HEK293 (cell line): Measurements from ENCODE around the gene LILRB2.
A peak's percentile ranks its signal among the peaks of the same experiment; 100 is the strongest.

Experiments
- CTCF ChIA-PET: fragments of 350-600 bp; formaldehyde crosslinking; extraction: SDS; loops from one replicate; lab custom pipeline; 2021; ENCODE audit warnings: antibody characterized with exemption; lab: Yijun Ruan, JAX
- POLR2A ChIA-PET: fragments of 300-600 bp; formaldehyde crosslinking; extraction: SDS; loops from one replicate; lab custom pipeline; 2020; ENCODE audit warnings: antibody characterized with exemption, inconsistent platforms; lab: Yijun Ruan, JAX
- H3K27ac ChIP-seq: fragments of 200-500 bp; sonication (Bioruptor generic); 2 replicates; pipeline ENCODE4 v1.5.1; 2014; ENCODE audit warnings: low read depth, low read length, control low read depth, inconsistent platforms; ENCODE audit errors: extremely low read depth
- H3K36me3 ChIP-seq, 2 experiments: fragments of 200-500 bp in 1 of 2; sonication (Bioruptor generic) in 1 of 2; 1 replicate in 1 of 2; 2 replicates in 1 of 2; pipeline ENCODE4 v1.5.1; 2014 to 2017; ENCODE audit warnings: inconsistent platforms in 2 of 2, low read length in 2 of 2; ENCODE audit not compliant: control insufficient read depth in 2 of 2, insufficient read depth in 1 of 2
- H3K4me1 ChIP-seq: fragments of 200-500 bp; sonication (Bioruptor generic); 2 replicates; pipeline ENCODE4 v1.5.1; 2014; ENCODE audit warnings: mild to moderate bottlenecking, low read length, inconsistent platforms; ENCODE audit not compliant: control insufficient read depth, insufficient read depth
- H3K4me3 ChIP-seq: 2 replicates; pipeline ENCODE4 v1.5.1; 2011; ENCODE audit warnings: low read depth, mild to moderate bottlenecking, control low read depth, low read length, moderate library complexity
- H3K9me3 ChIP-seq: fragments of 200-500 bp; sonication (Bioruptor generic); 2 replicates; pipeline ENCODE4 v1.5.1; 2014; ENCODE audit warnings: low read depth, low read length, inconsistent platforms; ENCODE audit not compliant: control insufficient read depth, insufficient read depth
- AEBP2 ChIP-seq: fragments of 450-650 bp; formaldehyde crosslinking; IDR thresholded peaks from 2 replicates; pipeline ENCODE4 v1.5.1; 2016; ENCODE audit warnings: missing biosample characterization, missing genetic modification characterization, borderline replicate concordance
- EGR2 ChIP-seq: fragments of 450-650 bp; formaldehyde crosslinking; IDR thresholded peaks from 2 replicates; pipeline ENCODE4 v1.5.1; 2016; ENCODE audit warnings: low read depth, missing biosample characterization, missing genetic modification characterization
- GLIS1 ChIP-seq: fragments of 450-650 bp; formaldehyde crosslinking; IDR thresholded peaks from 2 replicates; pipeline ENCODE4 v1.5.1; 2016; ENCODE audit warnings: missing biosample characterization, missing genetic modification characterization
- HOXD13 ChIP-seq: sonication (generic); formaldehyde crosslinking; IDR thresholded peaks from 2 replicates; pipeline ENCODE4 v1.8.0; 2022; ENCODE audit warnings: missing genetic modification reagents, borderline replicate concordance
- KLF17 ChIP-seq: fragments of 450-650 bp; formaldehyde crosslinking; IDR thresholded peaks from 2 replicates; pipeline ENCODE4 v1.5.1; 2016; ENCODE audit warnings: missing biosample characterization, missing genetic modification characterization
- PRDM6 ChIP-seq: fragments of 450-650 bp; formaldehyde crosslinking; IDR thresholded peaks from 2 replicates; pipeline ENCODE4 v1.5.1; 2017; ENCODE audit warnings: missing biosample characterization, missing genetic modification characterization
- SALL2 ChIP-seq: fragments of 450-650 bp; formaldehyde crosslinking; IDR thresholded peaks from 2 replicates; pipeline ENCODE4 v1.5.0; 2017; ENCODE audit warnings: missing biosample characterization, mild to moderate bottlenecking, missing genetic modification characterization, borderline replicate concordance
- SP7 ChIP-seq: fragments of 450-650 bp; formaldehyde crosslinking; IDR thresholded peaks from 2 replicates; pipeline ENCODE4 v1.5.1; 2016; ENCODE audit warnings: missing biosample characterization, missing genetic modification characterization
- ZBTB6 ChIP-seq: fragments of 450-650 bp; formaldehyde crosslinking; IDR thresholded peaks from 2 replicates; pipeline ENCODE4 v1.5.1; 2017; ENCODE audit warnings: missing biosample characterization, missing genetic modification characterization
- ZEB2 ChIP-seq: fragments of 450-650 bp; formaldehyde crosslinking; IDR thresholded peaks from 2 replicates; pipeline ENCODE4 v1.5.1; 2016; ENCODE audit warnings: missing biosample characterization, missing genetic modification characterization
- ZFHX2 ChIP-seq: fragments of 450-650 bp; formaldehyde crosslinking; conservative IDR thresholded peaks from 2 replicates; pipeline ENCODE4 v1.5.1; 2016; ENCODE audit warnings: missing biosample characterization, missing genetic modification characterization
- ZNF133 ChIP-seq: fragments of 450-650 bp; formaldehyde crosslinking; IDR thresholded peaks from 2 replicates; pipeline ENCODE4 v1.5.1; 2016; ENCODE audit warnings: missing biosample characterization, missing genetic modification characterization
- ZNF155 ChIP-seq: fragments of 450-650 bp; formaldehyde crosslinking; IDR thresholded peaks from 2 replicates; pipeline ENCODE4 v1.5.1; 2016; ENCODE audit warnings: missing biosample characterization, missing genetic modification characterization
- ZNF239 ChIP-seq: fragments of 450-650 bp; formaldehyde crosslinking; IDR thresholded peaks from 2 replicates; pipeline ENCODE4 v1.5.1; 2016; ENCODE audit warnings: missing biosample characterization, missing genetic modification characterization
- ZNF248 ChIP-seq: fragments of 450-650 bp; formaldehyde crosslinking; IDR thresholded peaks from 2 replicates; pipeline ENCODE4 v1.5.1; 2017; ENCODE audit warnings: missing biosample characterization, missing genetic modification characterization
- ZNF292 ChIP-seq: fragments of 450-650 bp; formaldehyde crosslinking; IDR thresholded peaks from 2 replicates; pipeline ENCODE4 v1.5.1; 2016; ENCODE audit warnings: low read depth, missing biosample characterization, missing genetic modification characterization, borderline replicate concordance
- ZNF610 ChIP-seq: fragments of 450-650 bp; formaldehyde crosslinking; IDR thresholded peaks from 2 replicates; pipeline ENCODE4 v1.5.1; 2016; ENCODE audit warnings: missing biosample characterization, missing genetic modification characterization, borderline replicate concordance
- ZNF658 ChIP-seq: fragments of 450-650 bp; formaldehyde crosslinking; IDR thresholded peaks from 2 replicates; pipeline ENCODE4; 2016; ENCODE audit warnings: missing biosample characterization, missing genetic modification characterization
- ZNF692 ChIP-seq: fragments of 450-650 bp; formaldehyde crosslinking; IDR thresholded peaks from 2 replicates; pipeline ENCODE4 v1.5.1; 2016; ENCODE audit warnings: missing biosample characterization, missing genetic modification characterization
- ZSCAN5A ChIP-seq: fragments of 450-650 bp; formaldehyde crosslinking; IDR thresholded peaks from 2 replicates; pipeline ENCODE4 v1.5.1; 2016; ENCODE audit warnings: missing biosample characterization, missing genetic modification characterization

The LILRB2 gene

GRCh38 chr19:54319892-54320670, 39.2 kb upstream of the LILRB2 start:
- Histone ChIP-seq H3K4me1 (no peaks in the 10 kb centered on the region), H3K9me3 (no peaks in the 10 kb centered on the region; the same call in 1 of the 2 replicates)
- ChIA-PET CTCF (interaction anchor here (2.1 to 5.5 kb wide), 2 partner anchors 71 to 74 kb away, joined by 6 to 62 read pairs; no protein-coding TSS in a partner anchor), POLR2A (no interaction called here)
- TF ChIP-seq KLF17 (no peak), EGR2 (tag by site-specific recombination) (0 out of 2 replicates have a peak, but pooled peaks have one; percentile 23), ZFHX2 (0 out of 2 replicates have a peak, but pooled peaks have one; percentile 10)
- TF ChIP-seq, all 188 proteins: peak for 2
- no peak overlapping the region for H3K27ac ChIP-seq
- H3K36me3 ChIP-seq: no peaks in the 10 kb centered on the region
- no peak overlapping the region for H3K4me3 ChIP-seq

GRCh38 chr19:54319049-54319448, 38.1 kb upstream of the LILRB2 start:
- Histone ChIP-seq H3K27ac (no peak overlapping the region), H3K9me3 (no peaks in the 10 kb centered on the region; the same call in 1 of the 2 replicates), H3K4me1 (no peaks in the 10 kb centered on the region), H3K4me3 (no peak overlapping the region), H3K36me3 (no peaks in the 10 kb centered on the region)
- ChIA-PET CTCF (interaction anchor here (0.8 kb wide), 1 partner anchor 72 kb away, joined by 3 read pairs; no protein-coding TSS in a partner anchor), POLR2A (no interaction called here)
- TF ChIP-seq ZEB2 (tag by site-specific recombination) (no peak), AEBP2 (tag by site-specific recombination) (no peak), PRDM6 (tag by site-specific recombination) (no peak), ZNF658 (no peak), ZSCAN5A (no peak), ZNF239 (tag by site-specific recombination) (no peak), GLIS1 (tag by site-specific recombination) (no peak), ZNF155 (tag by site-specific recombination) (no peak), ZNF133 (tag by site-specific recombination) (no peak), ZNF248 (tag by site-specific recombination) (no peak)

GRCh38 chr19:54317965-54318240, 37.0 kb upstream of the LILRB2 start:
- ChIA-PET CTCF (no interaction called here), POLR2A (no interaction called here)
- H3K4me3 ChIP-seq: no peak overlapping the region
- H3K36me3 ChIP-seq: no peaks in the 10 kb centered on the region
- no peak overlapping the region for H3K27ac ChIP-seq
- no peaks in the 10 kb centered on the region; the same call in 1 of the 2 replicates for H3K9me3 ChIP-seq
- H3K4me1 ChIP-seq: no peaks in the 10 kb centered on the region
- TF ChIP-seq HOXD13 (CRISPR knock-in tag) (no peak), ZNF292 (tag by site-specific recombination) (no peak), SALL2 (tag by site-specific recombination) (no peak), ZNF610 (no peak), SP7 (no peak), ZNF692 (no peak), ZBTB6 (tag by site-specific recombination) (no peak)
